ENCODE measurements around the gene LPP. TPM values are rescaled to one million over a fixed set of nuclear protein-coding genes. Genes with fewer than 3 reads are reported as not detected.

Gene LPP
- total and polyA plus RNA-seq, 2 of the 13 experiments (the other 11 are each of a cell fraction or from before 2014, with no cell fraction given), result 19.2 to 29.9 TPM

DNA sequence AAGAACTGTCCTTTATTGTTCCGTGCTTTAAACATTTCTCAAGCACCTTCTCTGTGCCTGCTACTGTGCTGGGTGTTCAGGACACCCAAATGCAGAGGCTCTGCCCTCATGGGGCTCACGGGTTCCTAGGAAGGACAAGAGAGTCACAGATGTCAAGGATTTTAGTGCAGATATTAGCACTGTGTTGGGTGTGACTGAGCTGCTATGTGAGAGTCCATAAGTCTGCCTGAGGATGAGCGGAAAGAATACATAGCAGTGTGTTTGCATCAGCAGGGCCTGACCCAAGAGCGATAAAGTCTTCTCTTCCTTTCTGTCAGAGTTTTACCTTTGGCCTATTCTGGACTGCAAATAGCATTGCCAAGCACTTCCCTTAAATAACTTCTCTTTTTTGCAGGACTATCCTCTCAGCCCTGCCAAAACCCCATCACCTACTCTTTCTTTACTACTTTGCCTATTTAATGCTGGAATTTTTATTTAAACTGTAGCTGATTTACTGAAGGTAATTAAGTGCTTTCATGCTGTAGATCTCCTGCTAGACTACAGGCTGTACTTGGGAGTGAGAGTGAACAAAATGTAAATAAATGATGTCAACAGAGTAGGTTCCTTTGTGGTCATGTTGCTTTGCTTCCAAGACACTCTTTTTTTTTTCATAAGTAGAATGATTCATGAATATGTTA is 558.4 kb downstream of the LPP start (continued):
- TF ChIP-seq ZNF670 (CRISPR knock-in tag; IDR thresholded peaks at IDR 0.05; ENCODE audit: borderline replicate concordance) (peak; percentile 25; the same call in 1 of the 2 replicates), ZNF431 (CRISPR knock-in tag; IDR thresholded peaks at IDR 0.05; ENCODE audit: borderline replicate concordance, low read depth) (no peak), ZNF616 (CRISPR knock-in tag; IDR thresholded peaks at IDR 0.05; ENCODE audit: low read depth) (no peak), ZNF652 (CRISPR knock-in tag; IDR thresholded peaks at IDR 0.05; ENCODE audit: borderline replicate concordance, low read depth) (no peak; the same call in 1 of the 2 replicates), TBX2 (CRISPR knock-in tag; IDR thresholded peaks at IDR 0.05; ENCODE audit: borderline replicate concordance) (peak; percentile 83), FOXK2 (IDR thresholded peaks at IDR 0.05) (no peak), SMC3 (IDR thresholded peaks at IDR 0.05; ENCODE audit: low read length) (0 out of 2 replicates have a peak, but pooled peaks have one; percentile 13), ZNF329 (CRISPR knock-in tag; IDR thresholded peaks at IDR 0.05; ENCODE audit: low read depth) (no peak), ZNF263 (CRISPR knock-in tag; IDR thresholded peaks at IDR 0.05) (no peak), NPAS2 (CRISPR knock-in tag; IDR thresholded peaks at IDR 0.05; ENCODE audit: borderline replicate concordance) (no peak), ARNT (IDR thresholded peaks at IDR 0.05) (no peak), ZNF709 (CRISPR knock-in tag; IDR thresholded peaks at IDR 0.05) (no peak)
- TF ChIP-seq, protein P1, sequence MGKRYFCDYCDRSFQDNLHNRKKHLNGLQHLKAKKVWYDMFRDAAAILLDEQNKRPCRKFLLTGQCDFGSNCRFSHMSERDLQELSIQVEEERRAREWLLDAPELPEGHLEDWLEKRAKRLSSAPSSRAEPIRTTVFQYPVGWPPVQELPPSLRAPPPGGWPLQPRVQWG (CRISPR knock-in tag; IDR thresholded peaks at IDR 0.05; ENCODE audit: borderline replicate concordance, low read depth), result no peak
- TF ChIP-seq, protein P2, sequence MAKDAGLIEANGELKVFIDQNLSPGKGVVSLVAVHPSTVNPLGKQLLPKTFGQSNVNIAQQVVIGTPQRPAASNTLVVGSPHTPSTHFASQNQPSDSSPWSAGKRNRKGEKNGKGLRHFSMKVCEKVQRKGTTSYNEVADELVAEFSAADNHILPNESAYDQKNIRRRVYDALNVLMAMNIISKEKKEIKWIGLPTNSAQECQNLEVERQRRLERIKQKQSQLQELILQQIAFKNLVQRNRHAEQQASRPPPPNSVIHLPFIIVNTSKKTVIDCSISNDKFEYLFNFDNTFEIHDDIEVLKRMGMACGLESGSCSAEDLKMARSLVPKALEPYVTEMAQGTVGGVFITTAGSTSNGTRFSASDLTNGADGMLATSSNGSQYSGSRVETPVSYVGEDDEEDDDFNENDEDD (CRISPR knock-in tag; IDR thresholded peaks at IDR 0.05; ENCODE audit: borderline replicate concordance), result no peak; the same call in 1 of the 2 replicates
- TF ChIP-seq, protein P3, sequence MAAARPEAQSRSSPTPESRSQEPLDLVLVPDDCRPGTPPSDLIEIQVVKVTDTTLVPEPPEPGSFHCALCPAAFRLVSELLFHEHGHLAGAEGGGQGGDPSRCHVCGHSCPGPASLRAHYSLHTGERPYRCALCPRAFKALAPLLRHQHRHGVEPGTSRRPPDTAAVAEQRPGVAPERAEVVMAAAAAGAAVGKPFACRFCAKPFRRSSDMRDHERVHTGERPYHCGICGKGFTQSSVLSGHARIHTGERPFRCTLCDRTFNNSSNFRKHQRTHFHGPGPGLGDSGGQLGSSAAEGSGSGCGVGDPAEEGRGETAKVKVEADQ (CRISPR knock-in tag; IDR thresholded peaks at IDR 0.05; ENCODE audit: borderline replicate concordance), result no peak
- TF ChIP-seq, protein P4, sequence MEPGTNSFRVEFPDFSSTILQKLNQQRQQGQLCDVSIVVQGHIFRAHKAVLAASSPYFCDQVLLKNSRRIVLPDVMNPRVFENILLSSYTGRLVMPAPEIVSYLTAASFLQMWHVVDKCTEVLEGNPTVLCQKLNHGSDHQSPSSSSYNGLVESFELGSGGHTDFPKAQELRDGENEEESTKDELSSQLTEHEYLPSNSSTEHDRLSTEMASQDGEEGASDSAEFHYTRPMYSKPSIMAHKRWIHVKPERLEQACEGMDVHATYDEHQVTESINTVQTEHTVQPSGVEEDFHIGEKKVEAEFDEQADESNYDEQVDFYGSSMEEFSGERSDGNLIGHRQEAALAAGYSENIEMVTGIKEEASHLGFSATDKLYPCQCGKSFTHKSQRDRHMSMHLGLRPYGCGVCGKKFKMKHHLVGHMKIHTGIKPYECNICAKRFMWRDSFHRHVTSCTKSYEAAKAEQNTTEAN (CRISPR knock-in tag; conservative IDR thresholded peaks at IDR 0.05), result 0 out of 2 replicates have a peak, but pooled peaks have one; percentile 28
- TF ChIP-seq, protein P5, sequence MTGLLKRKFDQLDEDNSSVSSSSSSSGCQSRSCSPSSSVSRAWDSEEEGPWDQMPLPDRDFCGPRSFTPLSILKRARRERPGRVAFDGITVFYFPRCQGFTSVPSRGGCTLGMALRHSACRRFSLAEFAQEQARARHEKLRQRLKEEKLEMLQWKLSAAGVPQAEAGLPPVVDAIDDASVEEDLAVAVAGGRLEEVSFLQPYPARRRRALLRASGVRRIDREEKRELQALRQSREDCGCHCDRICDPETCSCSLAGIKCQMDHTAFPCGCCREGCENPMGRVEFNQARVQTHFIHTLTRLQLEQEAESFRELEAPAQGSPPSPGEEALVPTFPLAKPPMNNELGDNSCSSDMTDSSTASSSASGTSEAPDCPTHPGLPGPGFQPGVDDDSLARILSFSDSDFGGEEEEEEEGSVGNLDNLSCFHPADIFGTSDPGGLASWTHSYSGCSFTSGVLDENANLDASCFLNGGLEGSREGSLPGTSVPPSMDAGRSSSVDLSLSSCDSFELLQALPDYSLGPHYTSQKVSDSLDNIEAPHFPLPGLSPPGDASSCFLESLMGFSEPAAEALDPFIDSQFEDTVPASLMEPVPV (CRISPR knock-in tag; IDR thresholded peaks at IDR 0.05), result no peak
- TF ChIP-seq, protein P6, sequence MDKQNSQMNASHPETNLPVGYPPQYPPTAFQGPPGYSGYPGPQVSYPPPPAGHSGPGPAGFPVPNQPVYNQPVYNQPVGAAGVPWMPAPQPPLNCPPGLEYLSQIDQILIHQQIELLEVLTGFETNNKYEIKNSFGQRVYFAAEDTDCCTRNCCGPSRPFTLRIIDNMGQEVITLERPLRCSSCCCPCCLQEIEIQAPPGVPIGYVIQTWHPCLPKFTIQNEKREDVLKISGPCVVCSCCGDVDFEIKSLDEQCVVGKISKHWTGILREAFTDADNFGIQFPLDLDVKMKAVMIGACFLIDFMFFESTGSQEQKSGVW (CRISPR knock-in tag; IDR thresholded peaks at IDR 0.05; ENCODE audit: borderline replicate concordance), result no peak
- TF ChIP-seq, protein P7, sequence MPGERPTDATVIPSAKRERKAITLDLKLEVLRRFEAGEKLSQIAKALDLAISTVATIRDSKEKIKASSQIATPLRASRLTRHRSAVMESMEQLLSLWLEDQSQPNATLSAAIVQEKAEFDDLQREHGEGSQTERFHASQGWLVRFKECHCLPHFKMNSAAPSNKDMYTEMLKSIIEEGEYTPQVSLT (CRISPR knock-in tag; IDR thresholded peaks at IDR 0.05; ENCODE audit: borderline replicate concordance, low read depth), result no peak
- TF ChIP-seq, protein P8, sequence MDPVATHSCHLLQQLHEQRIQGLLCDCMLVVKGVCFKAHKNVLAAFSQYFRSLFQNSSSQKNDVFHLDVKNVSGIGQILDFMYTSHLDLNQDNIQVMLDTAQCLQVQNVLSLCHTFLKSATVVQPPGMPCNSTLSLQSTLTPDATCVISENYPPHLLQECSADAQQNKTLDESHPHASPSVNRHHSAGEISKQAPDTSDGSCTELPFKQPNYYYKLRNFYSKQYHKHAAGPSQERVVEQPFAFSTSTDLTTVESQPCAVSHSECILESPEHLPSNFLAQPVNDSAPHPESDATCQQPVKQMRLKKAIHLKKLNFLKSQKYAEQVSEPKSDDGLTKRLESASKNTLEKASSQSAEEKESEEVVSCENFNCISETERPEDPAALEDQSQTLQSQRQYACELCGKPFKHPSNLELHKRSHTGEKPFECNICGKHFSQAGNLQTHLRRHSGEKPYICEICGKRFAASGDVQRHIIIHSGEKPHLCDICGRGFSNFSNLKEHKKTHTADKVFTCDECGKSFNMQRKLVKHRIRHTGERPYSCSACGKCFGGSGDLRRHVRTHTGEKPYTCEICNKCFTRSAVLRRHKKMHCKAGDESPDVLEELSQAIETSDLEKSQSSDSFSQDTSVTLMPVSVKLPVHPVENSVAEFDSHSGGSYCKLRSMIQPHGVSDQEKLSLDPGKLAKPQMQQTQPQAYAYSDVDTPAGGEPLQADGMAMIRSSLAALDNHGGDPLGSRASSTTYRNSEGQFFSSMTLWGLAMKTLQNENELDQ (CRISPR knock-in tag; IDR thresholded peaks at IDR 0.05; ENCODE audit: borderline replicate concordance), result no peak
